Measurements from ENCODE around the gene SLC9A3. TPM values are rescaled to one million over a fixed set of nuclear protein-coding genes. Genes with fewer than 3 reads are reported as not detected.

The SLC9A3 gene
- total RNA-seq, 1 experiment from 2014 or later: 1.5 TPM

DNA sequence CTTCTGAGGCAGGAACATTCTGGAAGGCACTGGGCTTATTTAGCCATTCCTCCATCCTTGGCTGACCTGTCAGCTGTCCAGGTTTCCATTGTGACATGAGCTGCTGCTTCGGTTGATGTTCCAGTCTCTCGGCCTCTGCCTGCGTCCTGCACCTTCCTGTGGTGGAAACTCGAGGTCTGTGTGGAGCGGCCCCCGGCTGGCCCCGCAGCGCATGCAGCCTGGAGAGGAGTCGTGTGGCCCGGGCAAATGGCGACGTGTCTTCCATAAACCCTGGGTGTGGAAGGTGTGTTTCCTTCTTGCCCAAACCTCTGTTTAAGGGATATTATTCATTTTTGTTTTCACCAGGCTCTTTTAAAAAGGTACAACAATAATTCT lies 36.5 kb upstream of the SLC9A3 start:
- DNase-seq (ENCODE audit: low read depth, low spot score) (no peak), ATAC-seq (no peak)
- Histone ChIP-seq H3K36me3 (ENCODE audit: control insufficient read depth in 1 of 2, insufficient read depth in 2 of 2, low read length in 2 of 2) (no peaks in the 10 kb centered on the region), H3K9me3 (ENCODE audit: control insufficient read depth in 1 of 2, insufficient read depth in 1 of 2, low read depth in 1 of 2, low read length in 2 of 2) (no peaks in the 10 kb centered on the region), H3K4me1 (ENCODE audit: control insufficient read depth in 1 of 2, insufficient read depth in 2 of 2, low read length in 2 of 2) (no peaks in the 10 kb centered on the region), H3K27ac (ENCODE audit: low read depth, low read length) (no peak overlapping the region), H3K9ac (ENCODE audit: low read length) (no peak overlapping the region), H3K9me2 (ENCODE audit: insufficient read depth) (no peaks in the 10 kb centered on the region), H3K4me3 (replicated peaks in 1 of 2; ENCODE audit: low read depth in 1 of 2, low read length in 2 of 2) (no peak overlapping the region), H3K79me2 (ENCODE audit: insufficient read depth, low read length) (no peaks in the 10 kb centered on the region), H2AFZ (ENCODE audit: low read depth, low read length, poor library complexity, severe bottlenecking) (no peak overlapping the region), H3K27me3 (ENCODE audit: insufficient read depth, low read length) (no peaks in the 10 kb centered on the region), H3K4me2 (ENCODE audit: low read length) (no peak overlapping the region), H4K20me1 (ENCODE audit: insufficient read depth) (no peaks in the 10 kb centered on the region)
- TF ChIP-seq, protein P1, sequence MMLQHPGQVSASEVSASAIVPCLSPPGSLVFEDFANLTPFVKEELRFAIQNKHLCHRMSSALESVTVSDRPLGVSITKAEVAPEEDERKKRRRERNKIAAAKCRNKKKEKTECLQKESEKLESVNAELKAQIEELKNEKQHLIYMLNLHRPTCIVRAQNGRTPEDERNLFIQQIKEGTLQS (IDR thresholded peaks at IDR 0.05): no peak
- ChIA-PET POLR2A (no interaction called here), CTCF (no interaction called here), RAD21 (ENCODE audit: low non-redundant PET in 1 of 2, low total read pairs in 2 of 2, uncharacterized antibody in 2 of 2, unreplicated experiment in 2 of 2) (no interaction called here)
- intact Hi-C loops (cut with micrococcal nuclease): no loop called here
- no TSS peak for BruUV-seq (replicated peaks)

DNA sequence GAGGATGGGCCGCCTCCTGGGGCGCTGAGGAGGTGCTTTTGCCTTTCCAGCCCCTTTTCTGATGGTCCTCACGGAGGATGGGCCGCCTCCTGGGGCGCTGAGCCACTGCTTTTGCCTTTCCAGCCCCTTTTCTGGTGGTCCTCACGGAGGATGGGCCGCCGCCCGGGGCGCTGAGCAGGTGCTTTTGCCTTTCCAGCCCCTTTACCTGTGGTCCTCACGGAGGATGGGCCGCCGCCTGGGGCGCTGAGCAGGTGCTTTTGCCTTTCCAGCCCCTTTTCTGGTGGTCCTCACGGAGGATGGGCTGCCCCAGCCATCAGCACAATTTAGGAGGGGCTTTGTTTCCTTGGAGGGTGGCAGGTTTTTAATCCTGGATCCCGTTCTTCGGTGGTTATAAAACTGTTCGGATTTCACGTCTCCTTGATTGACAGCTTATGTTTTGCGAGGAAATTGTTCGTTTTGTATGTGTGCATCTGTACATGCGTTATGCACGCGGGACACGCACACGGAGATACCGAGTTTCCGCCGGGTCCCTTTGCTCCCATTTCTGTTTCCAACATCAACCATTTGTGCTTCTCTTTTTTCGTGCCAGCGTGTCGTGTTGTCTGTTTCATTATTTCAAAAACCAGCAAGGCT lies 34.7 kb upstream of the SLC9A3 start:
- DNase-seq (ENCODE audit: low read depth, low spot score) (no peak), ATAC-seq (no peak)
- TF ChIP-seq RAD21 (IDR thresholded peaks at IDR 0.05; ENCODE audit: low read depth) (no peak), ZFX (IDR thresholded peaks at IDR 0.05) (no peak)
- RAD21 ChIA-PET (ENCODE audit: low non-redundant PET in 1 of 2, low total read pairs in 2 of 2, uncharacterized antibody in 2 of 2, unreplicated experiment in 2 of 2): no interaction called here
- H3K27ac ChIP-seq (ENCODE audit: low read depth, low read length): no peak overlapping the region
- no peaks in the 10 kb centered on the region for H3K79me2 ChIP-seq (ENCODE audit: insufficient read depth, low read length)
- H3K9me3 ChIP-seq (ENCODE audit: control insufficient read depth in 1 of 2, insufficient read depth in 1 of 2, low read depth in 1 of 2, low read length in 2 of 2): no peaks in the 10 kb centered on the region
- H2AFZ ChIP-seq (ENCODE audit: low read depth, low read length, poor library complexity, severe bottlenecking): no peak overlapping the region
- no peak overlapping the region for H3K4me3 ChIP-seq (replicated peaks in 1 of 2; ENCODE audit: low read depth in 1 of 2, low read length in 2 of 2)
- no peaks in the 10 kb centered on the region for H3K36me3 ChIP-seq (ENCODE audit: control insufficient read depth in 1 of 2, insufficient read depth in 2 of 2, low read length in 2 of 2)
- H3K4me1 ChIP-seq (ENCODE audit: control insufficient read depth in 1 of 2, insufficient read depth in 2 of 2, low read length in 2 of 2): peaks cover 0 to 3% of the 10 kb centered on the region in 2 experiments; a peak in 1 of 4 replicates
- CTCF ChIA-PET: no interaction called here
- H4K20me1 ChIP-seq (ENCODE audit: insufficient read depth): no peaks in the 10 kb centered on the region
- no peaks in the 10 kb centered on the region for H3K9me2 ChIP-seq (ENCODE audit: insufficient read depth)
- POLR2A ChIA-PET: no interaction called here
- BruUV-seq (replicated peaks): no TSS peak
- no peaks in the 10 kb centered on the region for H3K27me3 ChIP-seq (ENCODE audit: insufficient read depth, low read length)
- H3K4me2 ChIP-seq (ENCODE audit: low read length): no peak overlapping the region
- H3K9ac ChIP-seq (ENCODE audit: low read length): no peak overlapping the region
- intact Hi-C loops (cut with micrococcal nuclease): no loop called here
